PC-9 (cell line): ENCODE data around the gene EXOC4. TPM values are rescaled to one million over a fixed set of nuclear protein-coding genes. Genes with fewer than 3 reads are reported as not detected.

ENCODE experiments used
- BruUV-seq: library from RNA; stranded (reverse); fragments of 400-500 nt; replicated peaks from 2 replicates; lab custom pipeline; 2021; lab: Mats Ljungman, UMichigan
- CTCF ChIA-PET: fragments of 300-600 bp; sonication (Branson Sonifier 250); formaldehyde crosslinking; loops from one replicate; lab custom pipeline; 2022; ENCODE audit warnings: antibody characterized with exemption; lab: Charles Lee
- POLR2A ChIA-PET: fragments of 300-600 bp; sonication (Branson Sonifier 250); formaldehyde crosslinking; loops from one replicate; lab custom pipeline; 2022; ENCODE audit warnings: antibody characterized with exemption; ENCODE audit not compliant: unreplicated experiment; lab: Charles Lee
- DNase-seq, 2 experiments: peaks; one replicate each; pipeline versions ENCODE4 v3.0.0 to v3.0.0-alpha.2; 2015 to 2022; ENCODE audit warnings: mixed read lengths in 1 of 2
- H2AFZ ChIP-seq: fragments of 200-600 bp; sonication (generic); 2 replicates; pipeline ENCODE4 v1.8.1; 2017; ENCODE audit warnings: antibody characterized with exemption
- H3F3A ChIP-seq: fragments of 200-600 bp; sonication (generic); 2 replicates; pipeline ENCODE4 v1.8.1; 2017; ENCODE audit warnings: antibody characterized with exemption, mild to moderate bottlenecking, low read depth; ENCODE audit not compliant: insufficient read depth
- H3K27ac ChIP-seq: fragments of 200-600 bp; sonication (generic); 2 replicates; pipeline ENCODE4 v1.6.1; 2016; ENCODE audit warnings: mixed run types
- H3K27me3 ChIP-seq: fragments of 200-600 bp; sonication (generic); 2 replicates; pipeline ENCODE4 v1.6.1; 2016; ENCODE audit warnings: low read depth, mixed run types; ENCODE audit not compliant: insufficient read depth
- H3K36me3 ChIP-seq: fragments of 200-600 bp; sonication (generic); 2 replicates; pipeline ENCODE4 v1.6.1; 2016; ENCODE audit warnings: low read depth, mixed run types
- H3K4me1 ChIP-seq: fragments of 200-600 bp; sonication (generic); replicated peaks from 2 replicates; pipeline ENCODE4 v1.6.1; 2016; ENCODE audit warnings: mixed run types; ENCODE audit not compliant: insufficient read depth
- H3K4me2 ChIP-seq: fragments of 200-600 bp; sonication (generic); 2 replicates; pipeline ENCODE4 v1.6.1; 2017; ENCODE audit warnings: mixed run types
- H3K4me3 ChIP-seq: fragments of 200-600 bp; sonication (generic); 2 replicates; pipeline ENCODE4 v1.6.1; 2016; ENCODE audit warnings: mixed run types
- H3K79me2 ChIP-seq: fragments of 200-600 bp; sonication (generic); 2 replicates; pipeline ENCODE4 v1.6.1; 2017; ENCODE audit warnings: low read depth, mixed run types
- H3K9me2 ChIP-seq: fragments of 200-600 bp; sonication (generic); 2 replicates; pipeline ENCODE4 v1.8.1; 2017; ENCODE audit warnings: mild to moderate bottlenecking; ENCODE audit not compliant: insufficient read depth
- H3K9me3 ChIP-seq: fragments of 200-600 bp; sonication (generic); 2 replicates; pipeline ENCODE4 v1.8.1; 2016; ENCODE audit warnings: low read depth; ENCODE audit not compliant: insufficient read depth
- H4K20me1 ChIP-seq: fragments of 200-600 bp; sonication (generic); 2 replicates; pipeline ENCODE4 v1.8.1; 2017; ENCODE audit not compliant: insufficient read depth
- CTCF ChIP-seq: fragments of 200-600 bp; sonication (generic); conservative IDR thresholded peaks from 2 replicates; pipeline ENCODE4 v1.6.1; 2017; ENCODE audit warnings: mixed run types, antibody characterized with exemption, mild to moderate bottlenecking, moderate library complexity
- EZH2 ChIP-seq: fragments of 200-600 bp; sonication (generic); IDR thresholded peaks from 2 replicates; pipeline ENCODE4 v1.8.0; 2017; ENCODE audit warnings: antibody characterized with exemption, low read depth
- intact Hi-C: fragments of 100-400 bp; cut with micrococcal nuclease; formaldehyde crosslinking; loops from one replicate; pipeline ENCODE4 v1.10.0; 2022; ENCODE audit not compliant: unreplicated experiment
- total RNA-seq: library from RNA; stranded (reverse); gene quantifications from 2 replicates; pipeline ENCODE4 v1.2.3, GENCODE V29; 2021

The EXOC4 gene
- total RNA-seq, 1 experiment from 2014 or later, result 101 TPM

DNA sequence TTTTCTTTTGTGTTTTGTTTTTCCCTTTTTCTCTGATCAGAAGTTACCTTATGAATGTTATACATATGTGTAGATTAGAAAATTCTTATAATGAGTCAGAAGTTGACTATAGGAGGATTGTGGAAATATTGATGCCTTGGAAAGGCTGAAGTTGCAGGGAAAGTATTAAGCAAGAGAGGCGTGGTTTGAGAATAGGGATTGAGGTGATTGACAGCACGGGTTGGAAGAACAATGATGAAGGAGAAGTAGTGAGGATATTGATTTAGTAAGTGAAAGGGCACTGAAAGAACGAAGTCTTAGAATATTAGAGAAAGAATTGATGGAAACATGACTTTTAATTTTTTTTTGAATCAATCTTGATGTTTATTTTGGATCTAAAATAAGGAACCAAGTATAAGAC lies 176.0 kb downstream of the EXOC4 start:
- Histone ChIP-seq H3K4me1 (no peaks in the 10 kb centered on the region), H3K9me3 (no peaks in the 10 kb centered on the region), H3K4me2 (no peak overlapping the region), H3F3A (no peaks in the 10 kb centered on the region), H3K79me2 (no peaks in the 10 kb centered on the region), H4K20me1 (no peaks in the 10 kb centered on the region), H3K27me3 (no peaks in the 10 kb centered on the region), H2AFZ (no peak overlapping the region), H3K36me3 (no peaks in the 10 kb centered on the region), H3K4me3 (no peak overlapping the region), H3K27ac (no peak overlapping the region), H3K9me2 (no peaks in the 10 kb centered on the region)
- ChIA-PET POLR2A (no interaction called here), CTCF (no interaction called here)
- no TSS peak for BruUV-seq
- TF ChIP-seq EZH2 (no peak), CTCF (no peak)
- no peak for DNase-seq
- intact Hi-C loops, result no loop called here

DNA sequence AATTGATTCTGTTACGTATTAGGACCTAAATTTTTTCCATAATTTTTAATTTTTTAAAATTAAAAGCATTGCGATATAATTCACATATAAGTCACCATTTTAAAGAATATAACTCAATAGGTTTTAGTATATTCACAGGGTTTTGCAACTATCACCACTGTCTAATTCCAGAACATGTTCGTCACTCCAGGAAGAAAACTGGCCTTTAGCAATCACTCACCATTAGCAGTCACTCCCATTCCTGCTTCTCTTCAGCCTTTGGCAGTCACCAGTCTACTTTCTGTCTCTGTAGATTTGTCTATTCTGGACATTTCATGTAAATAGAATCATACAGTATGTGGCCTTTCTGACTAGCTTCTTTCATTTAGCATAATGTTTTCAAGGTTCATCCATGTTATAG lies 176.5 kb downstream of the EXOC4 start:
- H3K9me2 ChIP-seq, result no peaks in the 10 kb centered on the region
- H3K4me2 ChIP-seq, result no peak overlapping the region
- no peaks in the 10 kb centered on the region for H3K27me3 ChIP-seq
- no peak overlapping the region for H3K27ac ChIP-seq
- no peaks in the 10 kb centered on the region for H3K9me3 ChIP-seq
- H2AFZ ChIP-seq, result no peak overlapping the region
- no peaks in the 10 kb centered on the region for H3F3A ChIP-seq
- H3K4me1 ChIP-seq, result no peaks in the 10 kb centered on the region
- no peaks in the 10 kb centered on the region; the same call in 1 of the 2 replicates for H4K20me1 ChIP-seq
- DNase-seq, result no peak
- no TSS peak for BruUV-seq
- H3K36me3 ChIP-seq, result no peaks in the 10 kb centered on the region
- no peak for TF ChIP-seq EZH2
- no peak for TF ChIP-seq CTCF
- H3K79me2 ChIP-seq, result no peaks in the 10 kb centered on the region
- H3K4me3 ChIP-seq, result no peak overlapping the region
- CTCF ChIA-PET, result no interaction called here
- intact Hi-C loops, result no loop called here
- POLR2A ChIA-PET, result no interaction called here

DNA sequence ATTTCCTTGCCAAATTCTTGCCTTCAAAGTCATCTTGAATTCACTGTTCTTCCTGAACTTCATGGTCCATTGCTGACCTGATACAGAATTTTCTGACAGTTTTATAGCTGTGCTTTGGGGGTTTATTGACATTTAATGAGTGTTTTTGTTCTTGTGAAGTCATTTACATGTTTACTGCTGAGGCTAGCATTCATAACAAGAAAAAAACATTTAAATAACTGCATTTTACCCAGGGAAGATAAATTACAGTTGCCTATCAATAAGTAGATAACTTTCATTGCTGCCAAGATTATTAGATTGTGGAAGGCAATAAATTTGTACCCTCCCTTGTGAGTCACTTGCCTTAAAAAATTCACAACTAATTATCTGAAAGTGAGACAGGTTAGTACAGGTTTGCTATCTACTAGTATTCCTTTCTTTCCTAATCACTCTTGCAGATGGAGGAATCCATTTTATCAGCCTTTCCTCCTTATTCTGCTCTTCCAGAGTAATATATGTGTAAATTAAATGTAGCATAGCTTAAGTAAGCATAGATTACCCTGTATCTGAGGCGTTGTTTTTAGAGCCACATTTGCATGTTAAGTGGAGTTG lies 178.4 kb downstream of the EXOC4 start:
- TF ChIP-seq CTCF (no peak), EZH2 (no peak)
- ChIA-PET POLR2A (no interaction called here), CTCF (no interaction called here)
- intact Hi-C loops, result loop anchor here (5.0 kb wide), 1 partner anchor 1114 kb away; no protein-coding TSS in a partner anchor
- H3F3A ChIP-seq, result no peaks in the 10 kb centered on the region
- no peaks in the 10 kb centered on the region for H3K9me3 ChIP-seq
- H4K20me1 ChIP-seq, result no peaks in the 10 kb centered on the region; the same call in 1 of the 2 replicates
- BruUV-seq, result no TSS peak
- H3K27ac ChIP-seq, result no peak overlapping the region
- DNase-seq, result no peak
- H3K27me3 ChIP-seq, result no peaks in the 10 kb centered on the region
- no peak overlapping the region for H3K4me3 ChIP-seq
- no peaks in the 10 kb centered on the region for H3K4me1 ChIP-seq
- no peaks in the 10 kb centered on the region for H3K9me2 ChIP-seq
- no peaks in the 10 kb centered on the region for H3K36me3 ChIP-seq
- H2AFZ ChIP-seq, result no peak overlapping the region
- H3K4me2 ChIP-seq, result no peak overlapping the region
- H3K79me2 ChIP-seq, result no peaks in the 10 kb centered on the region
